ENCODE results near the gene SF3B2.

DNA sequence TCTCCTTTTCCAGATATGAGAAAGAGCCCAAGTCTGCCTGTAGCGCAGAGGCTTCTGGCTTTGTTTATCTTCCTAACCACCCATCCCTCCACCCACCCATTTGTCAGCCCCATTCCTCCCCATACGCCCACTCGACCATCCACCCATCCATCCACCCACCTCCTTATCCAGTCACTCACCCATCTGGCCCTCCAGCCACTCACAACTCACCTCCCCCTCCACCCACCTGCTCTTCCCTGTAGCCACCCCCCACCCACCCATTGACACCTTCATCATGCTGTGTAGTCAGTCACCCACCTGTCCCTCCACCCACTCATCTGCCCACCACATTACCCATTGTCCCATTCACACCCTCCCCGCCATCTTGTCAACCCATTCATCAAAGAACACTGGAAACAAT is 34.8 kb upstream of the SF3B2 start:
- TF ChIP-seq CTCF (IDR thresholded peaks at IDR 0.05) (no peak), POLR2AphosphoS5 (IDR thresholded peaks at IDR 0.05) (no peak), POLR2A (IDR thresholded peaks at IDR 0.05) (no peak), EP300 (IDR thresholded peaks at IDR 0.05) (no peak)

Measured in upper lobe of left lung (tissue), 4 donors.